GM12878 (cell line): Measurements from ENCODE around the gene ARHGAP21.

Experiments
- CTCF ChIP-seq, 3 experiments: IDR thresholded peaks in 2 of 3; conservative IDR thresholded peaks in 1 of 3; 2 replicates each; pipeline ENCODE4 v1.5.1; 2011; ENCODE audit warnings: low read depth in 3 of 3, low read length in 3 of 3, mild to moderate bottlenecking in 3 of 3, control low read depth in 2 of 3, moderate library complexity in 2 of 3, inconsistent platforms in 1 of 3, mixed read lengths in 1 of 3; ENCODE audit not compliant: control insufficient read depth in 2 of 3, insufficient read depth in 1 of 3; ENCODE audit errors: extremely low read depth in 1 of 3
- LARP7 ChIP-seq: fragments of 450-650 bp; IDR thresholded peaks from 2 replicates; pipeline ENCODE4 v1.6.1; 2017; ENCODE audit warnings: mild to moderate bottlenecking
- RAD51 ChIP-seq: fragments of 450-650 bp; IDR thresholded peaks from 2 replicates; pipeline ENCODE4 v1.6.1; 2016; ENCODE audit warnings: moderate library complexity, mild to moderate bottlenecking, inconsistent platforms
- TAF1 ChIP-seq: IDR thresholded peaks from 2 replicates; pipeline ENCODE4 v1.6.1; 2011; ENCODE audit warnings: mild to moderate bottlenecking, low read depth, low read length, borderline replicate concordance

- TF ChIP-seq TAF1: no peak
- no peak for TF ChIP-seq LARP7
- TF ChIP-seq CTCF (IDR thresholded peaks at IDR 0.05 in 2 of 3, conservative IDR thresholded peaks at IDR 0.05 in 1 of 3; ENCODE audit: control insufficient read depth in 2 of 3, extremely low read depth in 1 of 3, insufficient read depth in 1 of 3, low read depth in 3 of 3, low read length in 3 of 3): no peak
- no peak for TF ChIP-seq RAD51
Measured at GRCh38 chr10:24668247-24668646, 55.4 kb downstream of the ARHGAP21 start.
